A549 (cell line): ENCODE data around the gene SVEP1. TPM values are rescaled to one million over a fixed set of nuclear protein-coding genes. Genes with fewer than 3 reads are reported as not detected.

Source experiments
- ATAC-seq, 2 experiments: fragments of 200-7000 bp in 1 of 2; fragments of >200 bp in 1 of 2; cut with Nextera tagmentation in 1 of 2; cut with Tn5 transposase in 1 of 2; 3 replicates each; pipeline versions ENCODE4 v1.8.0 to v1.9.1; 2018 to 2020; ENCODE audit warnings: mild to moderate bottlenecking in 1 of 2, moderate library complexity in 1 of 2
- CTCF ChIA-PET: fragments of 300-600 bp; sonication (Branson Sonifier 250); formaldehyde crosslinking; extraction: SDS; loops from one replicate; lab custom pipeline; 2021; ENCODE audit warnings: antibody characterized with exemption, inconsistent platforms; lab: Yijun Ruan, JAX
- POLR2A ChIA-PET: fragments of 350-600 bp; formaldehyde crosslinking; extraction: SDS; loops from one replicate; lab custom pipeline; 2021; ENCODE audit warnings: antibody characterized with exemption, inconsistent platforms; lab: Yijun Ruan, JAX
- DNase-seq, 2 experiments: peaks; one replicate each; pipeline versions ENCODE4 v3.0.0 to v3.0.0-alpha.2; 2011 to 2016; ENCODE audit warnings: low read depth in 1 of 2, low spot score in 1 of 2
- FAIRE-seq: peaks from 2 replicates; lab custom pipeline; 2011; peaks lifted over from hg19 to GRCh38; lab: Jason Lieb, UNC
- H3K27ac ChIP-seq, 2 experiments: fragments of >200 bp; sonication (Bioruptor Twin); formaldehyde crosslinking; 3 replicates each; pipeline ENCODE4 v1.5.1; 2016 to 2017
- H3K4me1 ChIP-seq: fragments of >200 bp; sonication (Bioruptor Twin); formaldehyde crosslinking; 3 replicates; pipeline ENCODE4 v1.6.1; 2016
- H3K4me2 ChIP-seq: fragments of >200 bp; sonication (Bioruptor Twin); formaldehyde crosslinking; 3 replicates; pipeline ENCODE4 v1.6.1; 2016
- H3K4me3 ChIP-seq: fragments of >200 bp; sonication (Bioruptor Twin); formaldehyde crosslinking; 3 replicates; pipeline ENCODE4 v1.5.1; 2016
- H3K9me3 ChIP-seq: fragments of >200 bp; sonication (Bioruptor Twin); formaldehyde crosslinking; 3 replicates; pipeline ENCODE4 v1.6.1; 2016
- CHD4 ChIP-seq: fragments of 200-600 bp; sonication (generic); IDR thresholded peaks from 2 replicates; pipeline ENCODE4 v1.6.1; 2016; ENCODE audit warnings: antibody characterized with exemption, mild to moderate bottlenecking, borderline replicate concordance
- EHMT2 ChIP-seq: fragments of 200-600 bp; sonication (generic); IDR thresholded peaks from 2 replicates; pipeline ENCODE4 v1.6.1; 2016; ENCODE audit warnings: antibody characterized with exemption, low read depth, mild to moderate bottlenecking, moderate library complexity
- EP300 ChIP-seq, 2 experiments: fragments of >200 bp; sonication (Bioruptor Twin); formaldehyde crosslinking; IDR thresholded peaks; 2 replicates in 1 of 2; 3 replicates in 1 of 2; pipeline ENCODE4 v1.6.1; 2016 to 2017
- FOSL2 ChIP-seq, 2 experiments: fragments of 450-650 bp in 1 of 2; fragments of >200 bp in 1 of 2; sonication (Bioruptor Twin) in 1 of 2; formaldehyde crosslinking; IDR thresholded peaks; 2 replicates each; pipeline versions ENCODE4 v1.5.0 to v1.6.1; 2016 to 2020; ENCODE audit warnings: mild to moderate bottlenecking in 1 of 2, moderate library complexity in 1 of 2
- FOXS1 ChIP-seq: fragments of 250-450 bp; sonication (Bioruptor Pico); IDR thresholded peaks from 2 replicates; pipeline ENCODE4 v1.5.0; 2020; ENCODE audit warnings: mild to moderate bottlenecking, moderate library complexity
- HEYL ChIP-seq: fragments of 250-450 bp; sonication (Bioruptor Pico); IDR thresholded peaks from 2 replicates; pipeline ENCODE4 v1.8.0; 2021; ENCODE audit warnings: mild to moderate bottlenecking, moderate library complexity
- HOXB13 ChIP-seq: fragments of 250-450 bp; sonication (Bioruptor Pico); IDR thresholded peaks from 2 replicates; pipeline ENCODE4 v1.5.0; 2020; ENCODE audit warnings: low read depth, mild to moderate bottlenecking, moderate library complexity
- MYC ChIP-seq: IDR thresholded peaks from 2 replicates; pipeline ENCODE4 v1.6.1; 2012; ENCODE audit warnings: mild to moderate bottlenecking, inconsistent platforms, low read length, improper control_type of control experiment, borderline replicate concordance
- POLR2AphosphoS2 ChIP-seq: conservative IDR thresholded peaks from 2 replicates; pipeline ENCODE4 v1.6.1; 2012; ENCODE audit warnings: low read length, improper control_type of control experiment, inconsistent platforms
- RARB ChIP-seq: fragments of 250-450 bp; sonication (Bioruptor Pico); IDR thresholded peaks from 2 replicates; pipeline ENCODE4 v1.8.0; 2021; ENCODE audit warnings: mild to moderate bottlenecking, moderate library complexity
- TP53 ChIP-seq: fragments of 250-450 bp; sonication (Bioruptor Pico); IDR thresholded peaks from 2 replicates; pipeline ENCODE4 v1.5.0; 2021; ENCODE audit warnings: mild to moderate bottlenecking, moderate library complexity
- ZFP36 ChIP-seq: fragments of 450-650 bp; IDR thresholded peaks from 2 replicates; pipeline ENCODE4 v1.6.1; 2014; ENCODE audit warnings: borderline replicate concordance; ENCODE audit not compliant: partially characterized antibody
- ZNF302 ChIP-seq: fragments of 250-450 bp; sonication (Bioruptor Pico); IDR thresholded peaks from 2 replicates; pipeline ENCODE4 v1.9.0; 2021; ENCODE audit warnings: inconsistent platforms, mild to moderate bottlenecking, moderate library complexity
- ZSCAN20 ChIP-seq: fragments of 250-450 bp; sonication (Bioruptor Pico); IDR thresholded peaks from 2 replicates; pipeline ENCODE4 v1.8.0; 2022; ENCODE audit warnings: mild to moderate bottlenecking, moderate library complexity
- WGBS: methylation state at CpG from one replicate; pipeline ENCODE4 v1.1.6; 2017; ENCODE audit errors: missing lambda C conversion rate; 5-methylcytosine and 5-hydroxymethylcytosine counted together
- polyA plus RNA-seq, 4 experiments: library from polyadenylated mRNA; depleted of rRNA in 3 of 4; stranded (reverse); fragments of >200 nt; fragmentation: RNase III in 1 of 4; extraction: RNeasy Plus Mini Kit Qiagen cat#74134 plus additional on column Dnase treatment in 1 of 4; gene quantifications; 2 replicates in 3 of 4; 3 replicates in 1 of 4; pipeline ENCODE4 v1.2.3, GENCODE V29; 2011 to 2017
- TF ChIP-seq, protein P1 (sequence below): fragments of 450-650 bp; IDR thresholded peaks from 2 replicates; pipeline ENCODE4 v1.6.1; 2014; ENCODE audit warnings: antibody characterized with exemption
- TF ChIP-seq, protein P2 (sequence below): fragments of 150-350 bp; IDR thresholded peaks from 2 replicates; pipeline ENCODE4 v1.6.1; 2014; ENCODE audit warnings: low read depth, mild to moderate bottlenecking, low read length
- TF ChIP-seq, protein P3 (sequence below): IDR thresholded peaks from 2 replicates; pipeline ENCODE4 v1.6.1; 2012
- TF ChIP-seq, protein P4 (sequence below): fragments of 250-450 bp; sonication (Bioruptor Pico); IDR thresholded peaks from 2 replicates; pipeline ENCODE4 v1.5.0; 2020; ENCODE audit warnings: low read depth, mild to moderate bottlenecking, moderate library complexity
- TF ChIP-seq, protein P5 (sequence below): fragments of 250-450 bp; sonication (Bioruptor Pico); IDR thresholded peaks from 2 replicates; pipeline ENCODE4 v1.5.0; 2021; ENCODE audit warnings: mild to moderate bottlenecking, moderate library complexity, borderline replicate concordance
- TF ChIP-seq, protein P6 (sequence below): IDR thresholded peaks from 2 replicates; pipeline ENCODE4 v1.6.1; 2012

Gene SVEP1
- polyA plus RNA-seq, 2 of the 4 experiments (the other 2 are of a cell fraction): 0.52 to 1.5 TPM

DNA sequence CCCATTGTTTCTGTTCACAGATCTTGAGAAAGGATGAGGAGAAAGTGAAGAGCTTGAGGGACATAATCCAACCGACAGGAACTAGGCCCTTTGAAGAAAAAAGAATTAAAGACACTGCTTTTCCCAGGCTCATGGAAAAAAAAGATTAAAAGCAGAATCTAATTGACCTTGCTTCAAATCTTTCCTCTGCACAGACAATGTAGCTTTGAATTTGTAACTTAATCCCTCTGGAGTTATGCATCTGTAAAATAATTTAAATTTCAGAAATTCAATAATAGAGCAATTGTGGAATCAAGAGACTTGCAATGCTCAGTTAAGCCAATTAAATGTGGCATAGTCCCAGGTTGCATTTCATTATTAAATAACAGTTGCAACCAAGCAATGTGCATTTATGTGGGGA, 64.6 kb downstream of the SVEP1 start (continued):
- TF ChIP-seq ZNF302: no peak
- TF ChIP-seq, protein P1, sequence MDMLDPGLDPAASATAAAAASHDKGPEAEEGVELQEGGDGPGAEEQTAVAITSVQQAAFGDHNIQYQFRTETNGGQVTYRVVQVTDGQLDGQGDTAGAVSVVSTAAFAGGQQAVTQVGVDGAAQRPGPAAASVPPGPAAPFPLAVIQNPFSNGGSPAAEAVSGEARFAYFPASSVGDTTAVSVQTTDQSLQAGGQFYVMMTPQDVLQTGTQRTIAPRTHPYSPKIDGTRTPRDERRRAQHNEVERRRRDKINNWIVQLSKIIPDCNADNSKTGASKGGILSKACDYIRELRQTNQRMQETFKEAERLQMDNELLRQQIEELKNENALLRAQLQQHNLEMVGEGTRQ: no peak

DNA sequence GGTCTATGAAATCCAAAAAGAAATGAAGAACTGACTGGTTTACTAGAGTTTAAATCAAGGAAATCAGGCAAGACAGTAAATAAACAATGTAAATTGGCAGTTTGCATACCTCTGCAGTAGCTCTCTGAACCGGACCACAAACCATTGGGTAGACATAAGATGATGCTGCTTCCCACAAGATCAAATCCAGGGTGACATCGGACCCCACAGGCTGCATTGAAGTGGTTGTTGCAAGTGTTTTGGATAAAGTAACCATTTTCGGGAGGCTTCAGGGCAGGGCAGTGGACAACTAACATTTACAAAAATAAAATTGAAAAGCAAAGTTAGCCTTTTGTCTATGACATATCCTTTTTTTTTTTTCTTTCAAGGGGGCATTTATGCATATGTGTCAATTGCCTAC, 66.7 kb downstream of the SVEP1 start:
- Histone ChIP-seq H3K4me3 (no peak overlapping the region), H3K9me3 (no peaks in the 10 kb centered on the region), H3K4me1 (no peaks in the 10 kb centered on the region), H3K4me2 (no peak overlapping the region), H3K27ac (no peak overlapping the region)
- ATAC-seq: no peak
- CTCF ChIA-PET: no interaction called here
- POLR2A ChIA-PET: no interaction called here
- WGBS: 58% methylated on average over 3 of the region's 3 CpGs
- no peak for DNase-seq
- FAIRE-seq: no peak
- TF ChIP-seq TP53 (no peak), ZNF302 (no peak), ZFP36 (no peak), MYC (no peak), EP300 (IDR thresholded peaks at IDR 0.05) (no peak), POLR2AphosphoS2 (no peak), EHMT2 (no peak), HOXB13 (CRISPR knock-in tag) (no peak), CHD4 (no peak), ZSCAN20 (CRISPR knock-in tag) (no peak), RARB (no peak), FOSL2 (IDR thresholded peaks at IDR 0.05) (no peak), FOSL2 (CRISPR knock-in tag; IDR thresholded peaks at IDR 0.05) (no peak), FOXS1 (CRISPR knock-in tag) (no peak), HEYL (CRISPR knock-in tag) (no peak)
- TF ChIP-seq, protein P2, sequence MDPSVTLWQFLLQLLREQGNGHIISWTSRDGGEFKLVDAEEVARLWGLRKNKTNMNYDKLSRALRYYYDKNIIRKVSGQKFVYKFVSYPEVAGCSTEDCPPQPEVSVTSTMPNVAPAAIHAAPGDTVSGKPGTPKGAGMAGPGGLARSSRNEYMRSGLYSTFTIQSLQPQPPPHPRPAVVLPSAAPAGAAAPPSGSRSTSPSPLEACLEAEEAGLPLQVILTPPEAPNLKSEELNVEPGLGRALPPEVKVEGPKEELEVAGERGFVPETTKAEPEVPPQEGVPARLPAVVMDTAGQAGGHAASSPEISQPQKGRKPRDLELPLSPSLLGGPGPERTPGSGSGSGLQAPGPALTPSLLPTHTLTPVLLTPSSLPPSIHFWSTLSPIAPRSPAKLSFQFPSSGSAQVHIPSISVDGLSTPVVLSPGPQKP: no peak
- TF ChIP-seq, protein P1: no peak
- TF ChIP-seq, protein P3, sequence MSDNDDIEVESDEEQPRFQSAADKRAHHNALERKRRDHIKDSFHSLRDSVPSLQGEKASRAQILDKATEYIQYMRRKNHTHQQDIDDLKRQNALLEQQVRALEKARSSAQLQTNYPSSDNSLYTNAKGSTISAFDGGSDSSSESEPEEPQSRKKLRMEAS: no peak
- TF ChIP-seq, protein P4, sequence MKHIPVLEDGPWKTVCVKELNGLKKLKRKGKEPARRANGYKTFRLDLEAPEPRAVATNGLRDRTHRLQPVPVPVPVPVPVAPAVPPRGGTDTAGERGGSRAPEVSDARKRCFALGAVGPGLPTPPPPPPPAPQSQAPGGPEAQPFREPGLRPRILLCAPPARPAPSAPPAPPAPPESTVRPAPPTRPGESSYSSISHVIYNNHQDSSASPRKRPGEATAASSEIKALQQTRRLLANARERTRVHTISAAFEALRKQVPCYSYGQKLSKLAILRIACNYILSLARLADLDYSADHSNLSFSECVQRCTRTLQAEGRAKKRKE (CRISPR knock-in tag): no peak
- TF ChIP-seq, protein P5, sequence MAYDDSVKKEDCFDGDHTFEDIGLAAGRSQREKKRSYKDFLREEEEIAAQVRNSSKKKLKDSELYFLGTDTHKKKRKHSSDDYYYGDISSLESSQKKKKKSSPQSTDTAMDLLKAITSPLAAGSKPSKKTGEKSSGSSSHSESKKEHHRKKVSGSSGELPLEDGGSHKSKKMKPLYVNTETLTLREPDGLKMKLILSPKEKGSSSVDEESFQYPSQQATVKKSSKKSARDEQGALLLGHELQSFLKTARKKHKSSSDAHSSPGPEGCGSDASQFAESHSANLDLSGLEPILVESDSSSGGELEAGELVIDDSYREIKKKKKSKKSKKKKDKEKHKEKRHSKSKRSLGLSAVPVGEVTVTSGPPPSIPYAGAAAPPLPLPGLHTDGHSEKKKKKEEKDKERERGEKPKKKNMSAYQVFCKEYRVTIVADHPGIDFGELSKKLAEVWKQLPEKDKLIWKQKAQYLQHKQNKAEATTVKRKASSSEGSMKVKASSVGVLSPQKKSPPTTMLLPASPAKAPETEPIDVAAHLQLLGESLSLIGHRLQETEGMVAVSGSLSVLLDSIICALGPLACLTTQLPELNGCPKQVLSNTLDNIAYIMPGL (CRISPR knock-in tag): no peak
- TF ChIP-seq, protein P6, sequence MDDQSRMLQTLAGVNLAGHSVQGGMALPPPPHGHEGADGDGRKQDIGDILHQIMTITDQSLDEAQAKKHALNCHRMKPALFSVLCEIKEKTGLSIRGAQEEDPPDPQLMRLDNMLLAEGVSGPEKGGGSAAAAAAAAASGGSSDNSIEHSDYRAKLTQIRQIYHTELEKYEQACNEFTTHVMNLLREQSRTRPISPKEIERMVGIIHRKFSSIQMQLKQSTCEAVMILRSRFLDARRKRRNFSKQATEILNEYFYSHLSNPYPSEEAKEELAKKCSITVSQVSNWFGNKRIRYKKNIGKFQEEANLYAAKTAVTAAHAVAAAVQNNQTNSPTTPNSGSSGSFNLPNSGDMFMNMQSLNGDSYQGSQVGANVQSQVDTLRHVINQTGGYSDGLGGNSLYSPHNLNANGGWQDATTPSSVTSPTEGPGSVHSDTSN: no peak
